WTC11 (cell line): ENCODE results near the gene EXOC1. TPM values are rescaled to one million over a fixed set of nuclear protein-coding genes. Genes with fewer than 3 reads are reported as not detected.
A peak's percentile ranks its signal among the peaks of the same experiment; 100 is the strongest.

Experiments
- ATAC-seq: fragments of 200-7000 bp; cut with Tn5 transposase; 2 replicates; pipeline ENCODE4 v1.10.0; 2021; ENCODE audit warnings: mild to moderate bottlenecking, moderate library complexity
- CTCF ChIA-PET: fragments of 300-600 bp; sonication (Branson Sonifier 250); formaldehyde crosslinking; loops from one replicate; lab custom pipeline; 2021; ENCODE audit warnings: antibody characterized with exemption; lab: Charles Lee
- POLR2A ChIA-PET: fragments of 350-600 bp; sonication (Branson Sonifier 250); formaldehyde crosslinking; loops from one replicate; lab custom pipeline; 2021; ENCODE audit warnings: antibody characterized with exemption; lab: Charles Lee
- DNase-seq: peaks from one replicate; pipeline ENCODE4 v3.0.0; 2021; ENCODE audit warnings: low spot score
- H3K27ac Mint-ChIP-seq: 2 replicates; pipeline ENCODE4 v1.8.0; 2021; ENCODE audit warnings: mixed read lengths
- H3K27me3 Mint-ChIP-seq: 2 replicates; pipeline ENCODE4 v1.8.0; 2021; ENCODE audit warnings: low read depth, mild to moderate bottlenecking, moderate library complexity, mixed read lengths
- H3K36me3 Mint-ChIP-seq: 2 replicates; pipeline ENCODE4 v1.8.0; 2021; ENCODE audit warnings: mixed read lengths
- H3K4me1 Mint-ChIP-seq: 2 replicates; pipeline ENCODE4 v1.8.0; 2022; ENCODE audit warnings: mixed read lengths
- H3K4me3 Mint-ChIP-seq: 2 replicates; pipeline ENCODE4 v1.8.0; 2021; ENCODE audit warnings: mild to moderate bottlenecking, moderate library complexity, mixed read lengths
- H3K9me3 Mint-ChIP-seq: 2 replicates; pipeline ENCODE4 v1.8.0; 2021; ENCODE audit warnings: mixed read lengths
- ATF3 ChIP-seq: sonication (generic); formaldehyde crosslinking; conservative IDR thresholded peaks from 2 replicates; pipeline ENCODE4 v1.8.1; 2022; ENCODE audit warnings: mild to moderate bottlenecking, missing genetic modification reagents
- FOXJ3 ChIP-seq: sonication (generic); formaldehyde crosslinking; IDR thresholded peaks from 2 replicates; pipeline ENCODE4 v1.9.0; 2021; ENCODE audit warnings: missing genetic modification reagents, mild to moderate bottlenecking, borderline replicate concordance
- JAZF1 ChIP-seq: fragments of 250-450 bp; sonication (Bioruptor Pico); IDR thresholded peaks from 2 replicates; pipeline ENCODE4 v1.9.0; 2021; ENCODE audit warnings: moderate library complexity, mild to moderate bottlenecking, inconsistent platforms
- JUN ChIP-seq: sonication (generic); formaldehyde crosslinking; IDR thresholded peaks from 2 replicates; pipeline ENCODE4 v1.8.0; 2023; ENCODE audit warnings: mild to moderate bottlenecking, missing genetic modification reagents
- MYBL2 ChIP-seq: sonication (generic); formaldehyde crosslinking; IDR thresholded peaks from 2 replicates; pipeline ENCODE4 v1.8.1; 2023; ENCODE audit warnings: mild to moderate bottlenecking, moderate library complexity, missing genetic modification reagents
- SMAD3 ChIP-seq: sonication (generic); formaldehyde crosslinking; IDR thresholded peaks from 2 replicates; pipeline ENCODE4 v1.8.0; 2022; ENCODE audit warnings: missing genetic modification reagents, mild to moderate bottlenecking, borderline replicate concordance
- SP1 ChIP-seq: sonication (generic); formaldehyde crosslinking; conservative IDR thresholded peaks from 2 replicates; pipeline ENCODE4 v1.8.1; 2022; ENCODE audit warnings: missing genetic modification reagents
- ZNF232 ChIP-seq: sonication (generic); formaldehyde crosslinking; IDR thresholded peaks from 2 replicates; pipeline ENCODE4 v1.8.0; 2022; ENCODE audit warnings: mild to moderate bottlenecking, missing genetic modification reagents
- ZSCAN18 ChIP-seq: fragments of 250-450 bp; sonication (Bioruptor Pico); IDR thresholded peaks from 2 replicates; pipeline ENCODE4 v2.1.2; 2022; ENCODE audit warnings: mild to moderate bottlenecking, moderate library complexity
- total RNA-seq: library from RNA; stranded (reverse); gene quantifications from 3 replicates; pipeline ENCODE4 v1.2.3, GENCODE V29; 2021
- TF ChIP-seq, protein P1 (sequence below): sonication (generic); formaldehyde crosslinking; IDR thresholded peaks from 2 replicates; pipeline ENCODE4 v1.8.1; 2023; ENCODE audit warnings: mild to moderate bottlenecking, missing genetic modification reagents, borderline replicate concordance
- TF ChIP-seq, protein P2 (sequence below): sonication (generic); formaldehyde crosslinking; IDR thresholded peaks from 2 replicates; pipeline ENCODE4 v1.8.0; 2023; ENCODE audit warnings: mild to moderate bottlenecking, missing genetic modification reagents
- TF ChIP-seq, protein P3 (sequence below): sonication (generic); formaldehyde crosslinking; IDR thresholded peaks from 2 replicates; pipeline ENCODE4 v1.8.1; 2022; ENCODE audit warnings: mild to moderate bottlenecking, missing genetic modification reagents, moderate library complexity, borderline replicate concordance
- TF ChIP-seq, protein P4 (sequence below): fragments of 250-450 bp; sonication (Bioruptor Pico); conservative IDR thresholded peaks from 2 replicates; pipeline ENCODE4 v1.9.0; 2021; ENCODE audit warnings: mild to moderate bottlenecking

The EXOC1 gene
- total RNA-seq, 1 experiment from 2014 or later: 19.0 TPM

DNA sequence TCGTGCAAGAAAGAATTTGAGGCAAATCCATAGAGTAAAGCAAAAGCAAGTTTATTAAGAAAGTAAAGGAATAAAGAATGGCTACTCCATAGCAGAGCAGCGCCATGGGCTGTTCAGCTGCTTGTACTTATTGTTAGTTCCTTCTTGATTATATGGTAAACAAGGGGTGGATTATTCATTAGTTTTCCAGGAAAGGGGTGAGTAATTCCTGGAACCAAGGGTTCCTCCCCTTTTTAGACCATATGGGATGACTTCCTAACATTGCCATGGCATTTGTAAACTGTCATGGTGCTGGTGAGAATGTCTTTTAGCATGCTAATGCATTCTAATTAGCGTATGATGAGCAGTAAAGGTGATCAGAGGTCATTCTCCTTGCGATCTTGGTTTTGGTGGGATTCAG is 71.8 kb downstream of the EXOC1 start (continued):
- TF ChIP-seq JUN (no peak), SP1 (no peak)

GRCh38 chr4:55926610-55927009 is 73.2 kb downstream of the EXOC1 start:
- Mint-ChIP-seq H3K27ac (no peak overlapping the region; the same call in 1 of the 2 replicates), H3K4me3 (no peak overlapping the region), H3K9me3 (peaks cover 22% of the 10 kb centered on the region), H3K4me1 (peaks cover 28% of the 10 kb centered on the region), H3K36me3 (no peaks in the 10 kb centered on the region), H3K27me3 (no peaks in the 10 kb centered on the region; the same call in 1 of the 2 replicates)
- no peak for DNase-seq
- TF ChIP-seq, protein P1, sequence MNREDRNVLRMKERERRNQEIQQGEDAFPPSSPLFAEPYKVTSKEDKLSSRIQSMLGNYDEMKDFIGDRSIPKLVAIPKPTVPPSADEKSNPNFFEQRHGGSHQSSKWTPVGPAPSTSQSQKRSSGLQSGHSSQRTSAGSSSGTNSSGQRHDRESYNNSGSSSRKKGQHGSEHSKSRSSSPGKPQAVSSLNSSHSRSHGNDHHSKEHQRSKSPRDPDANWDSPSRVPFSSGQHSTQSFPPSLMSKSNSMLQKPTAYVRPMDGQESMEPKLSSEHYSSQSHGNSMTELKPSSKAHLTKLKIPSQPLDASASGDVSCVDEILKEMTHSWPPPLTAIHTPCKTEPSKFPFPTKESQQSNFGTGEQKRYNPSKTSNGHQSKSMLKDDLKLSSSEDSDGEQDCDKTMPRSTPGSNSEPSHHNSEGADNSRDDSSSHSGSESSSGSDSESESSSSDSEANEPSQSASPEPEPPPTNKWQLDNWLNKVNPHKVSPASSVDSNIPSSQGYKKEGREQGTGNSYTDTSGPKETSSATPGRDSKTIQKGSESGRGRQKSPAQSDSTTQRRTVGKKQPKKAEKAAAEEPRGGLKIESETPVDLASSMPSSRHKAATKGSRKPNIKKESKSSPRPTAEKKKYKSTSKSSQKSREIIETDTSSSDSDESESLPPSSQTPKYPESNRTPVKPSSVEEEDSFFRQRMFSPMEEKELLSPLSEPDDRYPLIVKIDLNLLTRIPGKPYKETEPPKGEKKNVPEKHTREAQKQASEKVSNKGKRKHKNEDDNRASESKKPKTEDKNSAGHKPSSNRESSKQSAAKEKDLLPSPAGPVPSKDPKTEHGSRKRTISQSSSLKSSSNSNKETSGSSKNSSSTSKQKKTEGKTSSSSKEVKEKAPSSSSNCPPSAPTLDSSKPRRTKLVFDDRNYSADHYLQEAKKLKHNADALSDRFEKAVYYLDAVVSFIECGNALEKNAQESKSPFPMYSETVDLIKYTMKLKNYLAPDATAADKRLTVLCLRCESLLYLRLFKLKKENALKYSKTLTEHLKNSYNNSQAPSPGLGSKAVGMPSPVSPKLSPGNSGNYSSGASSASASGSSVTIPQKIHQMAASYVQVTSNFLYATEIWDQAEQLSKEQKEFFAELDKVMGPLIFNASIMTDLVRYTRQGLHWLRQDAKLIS: no peak
- CTCF ChIA-PET: interaction anchor here (0.7 to 1.2 kb wide), 2 partner anchors 22 to 262 kb away, joined by 3 to 7 read pairs; partner anchors contain the start of gene CEP135
- POLR2A ChIA-PET: no interaction called here
- ATAC-seq: peak; percentile 59; the same call in 1 of the 2 replicates

DNA sequence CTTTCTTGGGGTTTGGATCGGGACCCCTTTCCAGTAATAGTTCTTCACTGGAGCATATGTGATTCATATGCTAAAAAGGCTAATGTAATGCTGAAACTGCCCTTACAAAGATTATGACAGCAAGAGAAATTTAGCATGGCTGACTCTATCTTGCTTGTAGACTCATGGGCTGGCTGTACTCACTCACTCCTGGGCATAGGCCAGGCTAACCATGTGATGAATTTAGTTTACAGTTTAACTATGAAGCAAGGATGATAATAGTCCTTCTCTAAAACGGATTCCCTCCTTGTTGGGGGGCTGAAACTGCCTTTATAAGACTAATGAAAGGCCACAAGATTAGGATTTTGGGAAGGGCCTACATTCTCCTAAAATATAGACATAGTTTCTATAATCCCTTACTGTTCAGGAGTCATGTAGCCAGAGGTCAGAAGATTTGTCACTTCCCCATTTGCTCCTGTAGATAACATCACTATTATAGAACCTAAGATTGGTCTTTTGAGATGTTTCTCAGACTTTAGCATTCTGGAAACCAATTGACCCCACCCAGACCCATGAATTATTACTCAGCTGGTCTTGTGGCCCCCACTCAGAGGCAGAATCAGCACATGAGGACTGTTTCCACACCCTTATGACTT is 74.5 kb downstream of the EXOC1 start:
- TF ChIP-seq MYBL2 (CRISPR knock-in tag) (no peak), FOXJ3 (CRISPR knock-in tag) (no peak), ATF3 (CRISPR knock-in tag) (no peak), JUN (no peak), ZSCAN18 (CRISPR knock-in tag) (no peak), JAZF1 (CRISPR knock-in tag) (no peak), SMAD3 (CRISPR knock-in tag) (no peak), ZNF232 (CRISPR knock-in tag) (no peak)
- TF ChIP-seq, protein P2, sequence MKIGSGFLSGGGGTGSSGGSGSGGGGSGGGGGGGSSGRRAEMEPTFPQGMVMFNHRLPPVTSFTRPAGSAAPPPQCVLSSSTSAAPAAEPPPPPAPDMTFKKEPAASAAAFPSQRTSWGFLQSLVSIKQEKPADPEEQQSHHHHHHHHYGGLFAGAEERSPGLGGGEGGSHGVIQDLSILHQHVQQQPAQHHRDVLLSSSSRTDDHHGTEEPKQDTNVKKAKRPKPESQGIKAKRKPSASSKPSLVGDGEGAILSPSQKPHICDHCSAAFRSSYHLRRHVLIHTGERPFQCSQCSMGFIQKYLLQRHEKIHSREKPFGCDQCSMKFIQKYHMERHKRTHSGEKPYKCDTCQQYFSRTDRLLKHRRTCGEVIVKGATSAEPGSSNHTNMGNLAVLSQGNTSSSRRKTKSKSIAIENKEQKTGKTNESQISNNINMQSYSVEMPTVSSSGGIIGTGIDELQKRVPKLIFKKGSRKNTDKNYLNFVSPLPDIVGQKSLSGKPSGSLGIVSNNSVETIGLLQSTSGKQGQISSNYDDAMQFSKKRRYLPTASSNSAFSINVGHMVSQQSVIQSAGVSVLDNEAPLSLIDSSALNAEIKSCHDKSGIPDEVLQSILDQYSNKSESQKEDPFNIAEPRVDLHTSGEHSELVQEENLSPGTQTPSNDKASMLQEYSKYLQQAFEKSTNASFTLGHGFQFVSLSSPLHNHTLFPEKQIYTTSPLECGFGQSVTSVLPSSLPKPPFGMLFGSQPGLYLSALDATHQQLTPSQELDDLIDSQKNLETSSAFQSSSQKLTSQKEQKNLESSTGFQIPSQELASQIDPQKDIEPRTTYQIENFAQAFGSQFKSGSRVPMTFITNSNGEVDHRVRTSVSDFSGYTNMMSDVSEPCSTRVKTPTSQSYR (CRISPR knock-in tag): no peak
- TF ChIP-seq, protein P3, sequence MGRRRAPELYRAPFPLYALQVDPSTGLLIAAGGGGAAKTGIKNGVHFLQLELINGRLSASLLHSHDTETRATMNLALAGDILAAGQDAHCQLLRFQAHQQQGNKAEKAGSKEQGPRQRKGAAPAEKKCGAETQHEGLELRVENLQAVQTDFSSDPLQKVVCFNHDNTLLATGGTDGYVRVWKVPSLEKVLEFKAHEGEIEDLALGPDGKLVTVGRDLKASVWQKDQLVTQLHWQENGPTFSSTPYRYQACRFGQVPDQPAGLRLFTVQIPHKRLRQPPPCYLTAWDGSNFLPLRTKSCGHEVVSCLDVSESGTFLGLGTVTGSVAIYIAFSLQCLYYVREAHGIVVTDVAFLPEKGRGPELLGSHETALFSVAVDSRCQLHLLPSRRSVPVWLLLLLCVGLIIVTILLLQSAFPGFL: no peak
- TF ChIP-seq, protein P4, sequence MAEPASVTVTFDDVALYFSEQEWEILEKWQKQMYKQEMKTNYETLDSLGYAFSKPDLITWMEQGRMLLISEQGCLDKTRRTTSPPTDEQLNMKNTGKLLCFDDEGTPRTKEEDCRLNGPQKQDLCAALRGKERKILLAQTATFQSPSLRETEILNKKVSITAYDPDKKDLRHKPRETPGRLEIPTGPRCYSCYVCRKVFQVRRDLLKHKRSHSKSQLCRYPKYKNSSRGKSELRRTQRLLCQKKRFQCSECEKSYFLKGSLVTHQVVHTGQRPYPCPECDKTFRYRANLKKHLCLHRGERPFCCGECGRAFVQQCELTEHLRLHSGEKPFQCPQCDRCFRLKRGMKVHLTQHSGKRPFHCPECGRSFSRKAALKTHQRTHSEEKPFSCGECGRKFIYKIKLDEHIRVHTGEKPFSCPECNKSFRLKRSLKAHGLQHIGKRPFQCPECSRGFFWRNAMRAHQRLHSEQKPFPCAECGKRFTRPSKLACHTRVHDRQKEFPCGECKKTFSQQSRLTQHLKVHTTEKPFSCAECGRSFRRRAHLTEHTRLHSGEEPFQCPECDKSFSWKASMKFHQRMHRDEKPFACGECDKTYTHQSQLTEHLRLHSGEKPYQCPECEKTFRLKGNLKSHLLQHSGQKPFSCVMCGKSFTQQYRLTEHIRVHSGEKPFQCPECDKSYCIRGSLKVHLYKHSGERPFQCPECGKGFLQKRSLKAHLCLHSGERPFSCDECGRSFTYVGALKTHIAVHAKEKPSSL: no peak
- TF ChIP-seq, all 79 proteins: peak for 0
- H3K36me3 Mint-ChIP-seq: no peaks in the 10 kb centered on the region
- H3K9me3 Mint-ChIP-seq: peaks cover 22% of the 10 kb centered on the region
- ChIA-PET CTCF (no interaction called here), POLR2A (no interaction called here)
- H3K4me3 Mint-ChIP-seq: no peak overlapping the region
- no peak for DNase-seq
- no peak for ATAC-seq
- peaks cover 28% of the 10 kb centered on the region for H3K4me1 Mint-ChIP-seq
- no peak overlapping the region for H3K27ac Mint-ChIP-seq
- no peaks in the 10 kb centered on the region; the same call in 1 of the 2 replicates for H3K27me3 Mint-ChIP-seq
